ENCODE measurements around the gene PSME3IP1.

GRCh38 chr16:57166451-57166850, 19.4 kb downstream of the PSME3IP1 start:
- no peak for TF ChIP-seq CTCF (IDR thresholded peaks at IDR 0.05; ENCODE audit: poor library complexity)
- TF ChIP-seq EZH2 (IDR thresholded peaks at IDR 0.05; ENCODE audit: borderline replicate concordance), result no peak
